K562 (cell line): Measurements from ENCODE around the gene EAF1.
A peak's percentile ranks its signal among the peaks of the same experiment; 100 is the strongest.

Source experiments
- ATF1 ChIP-seq, 2 experiments: fragments of 450-650 bp in 1 of 2; IDR thresholded peaks; 2 replicates each; pipeline ENCODE4 v1.6.1; 2016; ENCODE audit warnings: missing compliant biosample characterization in 1 of 2, missing genetic modification characterization in 1 of 2
- BRCA1 ChIP-seq, 2 experiments: fragments of 450-650 bp in 1 of 2; sonication (generic) in 1 of 2; formaldehyde crosslinking in 1 of 2; IDR thresholded peaks; 2 replicates each; pipeline versions ENCODE4 v1.5.0 to v1.6.1; 2017 to 2020; ENCODE audit warnings: mild to moderate bottlenecking in 1 of 2, missing genetic modification reagents in 1 of 2
- CEBPB ChIP-seq: fragments of 450-650 bp; IDR thresholded peaks from 2 replicates; pipeline ENCODE4 v1.6.1; 2016; ENCODE audit warnings: missing genetic modification characterization, missing compliant biosample characterization
- CTCF ChIP-seq, 3 experiments: IDR thresholded peaks in 2 of 3; conservative IDR thresholded peaks in 1 of 3; 2 replicates each; pipeline ENCODE4 v1.5.1; 2011 to 2012; ENCODE audit warnings: low read length in 3 of 3, mild to moderate bottlenecking in 3 of 3, control low read depth in 2 of 3, improper control_type of control experiment in 1 of 3, inconsistent platforms in 1 of 3, low read depth in 1 of 3, mixed read lengths in 1 of 3, moderate library complexity in 1 of 3; ENCODE audit not compliant: insufficient read depth in 2 of 3
- FOXK2 ChIP-seq, 2 experiments: fragments of 450-650 bp; IDR thresholded peaks in 1 of 2; conservative IDR thresholded peaks in 1 of 2; 2 replicates each; pipeline ENCODE4 v1.6.1; 2016; ENCODE audit warnings: low read depth in 2 of 2, mild to moderate bottlenecking in 1 of 2
- FOXM1 ChIP-seq, 2 experiments: fragments of 450-650 bp in 1 of 2; sonication (generic) in 1 of 2; formaldehyde crosslinking in 1 of 2; IDR thresholded peaks; 2 replicates each; pipeline versions ENCODE4 v1.6.1 to v1.9.0; 2017 to 2022; ENCODE audit warnings: low read depth in 2 of 2, mild to moderate bottlenecking in 2 of 2, missing genetic modification reagents in 1 of 2, moderate library complexity in 1 of 2
- GTF2F1 ChIP-seq: IDR thresholded peaks from 2 replicates; pipeline ENCODE4 v1.6.1; 2011; ENCODE audit warnings: low read depth, low read length, improper control_type of control experiment
- POLR2A ChIP-seq: fragments of 450-650 bp; conservative IDR thresholded peaks from 2 replicates; pipeline ENCODE4 v1.6.1; 2016
- RAD21 ChIP-seq, 2 experiments: fragments of 250-450 bp in 1 of 2; fragments of 450-650 bp in 1 of 2; sonication (Bioruptor Pico) in 1 of 2; formaldehyde crosslinking in 1 of 2; IDR thresholded peaks in 1 of 2; conservative IDR thresholded peaks in 1 of 2; 2 replicates each; pipeline versions ENCODE4 v1.4.0 to v1.8.0; 2020 to 2022; ENCODE audit warnings: mild to moderate bottlenecking in 2 of 2, moderate library complexity in 1 of 2
- RFX5 ChIP-seq: IDR thresholded peaks from 2 replicates; pipeline ENCODE4 v1.6.1; 2011; ENCODE audit warnings: low read depth, mild to moderate bottlenecking, improper control_type of control experiment, low read length
- SIN3A ChIP-seq, 2 experiments: fragments of 150-350 bp in 1 of 2; IDR thresholded peaks; 2 replicates each; pipeline ENCODE4 v1.6.1; 2011 to 2016; ENCODE audit warnings: borderline replicate concordance in 2 of 2, low read depth in 2 of 2, low read length in 2 of 2, mild to moderate bottlenecking in 2 of 2, moderate library complexity in 2 of 2; ENCODE audit not compliant: control insufficient read depth in 1 of 2
- ZNF592 ChIP-seq: fragments of 450-650 bp; IDR thresholded peaks from 2 replicates; pipeline ENCODE4 v1.6.1; 2017; ENCODE audit warnings: antibody characterized with exemption, mild to moderate bottlenecking
- TF ChIP-seq, protein P1 (sequence below): sonication (generic); formaldehyde crosslinking; IDR thresholded peaks from 2 replicates; pipeline ENCODE4 v1.8.1; 2023; ENCODE audit warnings: mild to moderate bottlenecking, missing genetic modification reagents

DNA sequence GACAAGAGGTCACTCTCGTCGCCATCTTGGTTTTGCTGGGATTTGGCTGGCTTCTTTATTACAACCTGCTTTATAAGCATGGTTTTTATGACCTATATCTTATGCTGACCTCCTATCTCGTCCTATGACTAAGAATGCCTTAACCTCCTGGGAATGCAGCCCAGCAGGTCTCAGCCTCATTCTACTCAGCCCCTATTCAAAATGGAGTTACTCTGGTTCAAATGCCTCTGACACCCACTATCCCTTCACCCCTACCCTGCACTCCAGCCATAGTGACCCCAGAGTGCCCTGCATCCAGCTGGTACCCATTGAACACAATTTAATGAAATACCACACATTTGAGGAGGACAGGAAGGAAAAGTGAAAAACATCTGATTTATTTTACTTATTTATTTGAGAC, 23.4 kb upstream of the EAF1 start:
- TF ChIP-seq, protein P1, sequence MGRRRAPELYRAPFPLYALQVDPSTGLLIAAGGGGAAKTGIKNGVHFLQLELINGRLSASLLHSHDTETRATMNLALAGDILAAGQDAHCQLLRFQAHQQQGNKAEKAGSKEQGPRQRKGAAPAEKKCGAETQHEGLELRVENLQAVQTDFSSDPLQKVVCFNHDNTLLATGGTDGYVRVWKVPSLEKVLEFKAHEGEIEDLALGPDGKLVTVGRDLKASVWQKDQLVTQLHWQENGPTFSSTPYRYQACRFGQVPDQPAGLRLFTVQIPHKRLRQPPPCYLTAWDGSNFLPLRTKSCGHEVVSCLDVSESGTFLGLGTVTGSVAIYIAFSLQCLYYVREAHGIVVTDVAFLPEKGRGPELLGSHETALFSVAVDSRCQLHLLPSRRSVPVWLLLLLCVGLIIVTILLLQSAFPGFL (CRISPR knock-in tag), result no peak
- no peak for TF ChIP-seq POLR2A
- TF ChIP-seq FOXM1 (IDR thresholded peaks at IDR 0.05; ENCODE audit: low read depth), result no peak
- no peak for TF ChIP-seq FOXM1 (CRISPR knock-in tag; IDR thresholded peaks at IDR 0.05; ENCODE audit: low read depth)
- TF ChIP-seq SIN3A (IDR thresholded peaks at IDR 0.05; ENCODE audit: borderline replicate concordance in 2 of 2, control insufficient read depth in 1 of 2, low read depth in 2 of 2, low read length in 2 of 2), result no peak
- TF ChIP-seq GTF2F1, result no peak
- no peak for TF ChIP-seq FOXK2 (conservative IDR thresholded peaks at IDR 0.05 in 1 of 2, IDR thresholded peaks at IDR 0.05 in 1 of 2; ENCODE audit: low read depth in 2 of 2)
- TF ChIP-seq CTCF (IDR thresholded peaks at IDR 0.05 in 2 of 3, conservative IDR thresholded peaks at IDR 0.05 in 1 of 3; ENCODE audit: insufficient read depth in 2 of 3, low read depth in 1 of 3, low read length in 3 of 3), result no peak
- TF ChIP-seq RFX5, result no peak
- no peak for TF ChIP-seq CEBPB
- TF ChIP-seq RAD21 (CRISPR knock-in tag; conservative IDR thresholded peaks at IDR 0.05 in 1 of 2, IDR thresholded peaks at IDR 0.05 in 1 of 2), result no peak
- TF ChIP-seq BRCA1 (IDR thresholded peaks at IDR 0.05), result no peak
- no peak for TF ChIP-seq BRCA1 (CRISPR knock-in tag; IDR thresholded peaks at IDR 0.05)
- TF ChIP-seq ATF1 (CRISPR knock-in tag; IDR thresholded peaks at IDR 0.05), result no peak
- no peak for TF ChIP-seq ATF1 (tag; IDR thresholded peaks at IDR 0.05)
- TF ChIP-seq ZNF592, result peak; percentile 39; the same call in 1 of the 2 replicates
